H1 (cell line): ENCODE data around the gene SF3B2. TPM values are rescaled to one million over a fixed set of nuclear protein-coding genes. Genes with fewer than 3 reads are reported as not detected.

Experiments
- ATF2 ChIP-seq: IDR thresholded peaks from 2 replicates; pipeline ENCODE4 v1.6.1; 2012; ENCODE audit warnings: low read length, inconsistent platforms
- CTBP2 ChIP-seq: IDR thresholded peaks from 2 replicates; pipeline ENCODE4 v1.7.0; 2011; ENCODE audit warnings: borderline replicate concordance, mild to moderate bottlenecking, moderate library complexity, mixed read lengths, low read length; ENCODE audit not compliant: insufficient read depth, insufficient read length
- EGR1 ChIP-seq: IDR thresholded peaks from 2 replicates; pipeline ENCODE4 v1.6.1; 2011; ENCODE audit warnings: low read depth, low read length, borderline replicate concordance
- MAFK ChIP-seq: IDR thresholded peaks from 2 replicates; pipeline ENCODE4 v1.6.1; 2012; ENCODE audit warnings: low read depth, mild to moderate bottlenecking, improper control_type of control experiment, low read length
- PHF8 ChIP-seq: fragments of 200-600 bp; sonication (generic); conservative IDR thresholded peaks from 2 replicates; pipeline ENCODE4 v1.7.1; 2012; ENCODE audit warnings: low read depth, mild to moderate bottlenecking, inconsistent platforms, low read length, moderate library complexity
- TBP ChIP-seq: IDR thresholded peaks from 2 replicates; pipeline ENCODE4 v1.6.1; 2011; ENCODE audit warnings: low read depth, low read length, improper control_type of control experiment
- polyA plus RNA-seq, 7 experiments: library from polyadenylated mRNA; depleted of rRNA in 3 of 7; stranded (reverse) in 5 of 7; unstranded in 2 of 7; fragments of >200 nt in 5 of 7; fragments of 200-250 nt in 2 of 7; gene quantifications; 1 replicate in 5 of 7; 2 replicates in 1 of 7; 4 replicates in 1 of 7; pipeline versions ENCODE4 v1.2.1 to v1.2.3, GENCODE V29; 2011 to 2013; ENCODE audit warnings: missing spikeins in 2 of 7, mixed read lengths in 2 of 7
- total RNA-seq: library from RNA; stranded (reverse); fragmentation: NEBNext Ultra II Directional; extraction: Animal tissue kit (Norgen Biotek cat#: 25700); gene quantifications from 2 replicates; pipeline ENCODE4 v1.2.1, GENCODE V29; 2021
- TF ChIP-seq, protein P1 (sequence below): IDR thresholded peaks from 2 replicates; pipeline ENCODE4 v1.6.1; 2012; ENCODE audit warnings: inconsistent platforms

Gene SF3B2
- total and polyA plus RNA-seq, 2 of the 8 experiments (the other 6 are each of a cell fraction or from before 2014, with no cell fraction given), result 182 to 237 TPM

DNA sequence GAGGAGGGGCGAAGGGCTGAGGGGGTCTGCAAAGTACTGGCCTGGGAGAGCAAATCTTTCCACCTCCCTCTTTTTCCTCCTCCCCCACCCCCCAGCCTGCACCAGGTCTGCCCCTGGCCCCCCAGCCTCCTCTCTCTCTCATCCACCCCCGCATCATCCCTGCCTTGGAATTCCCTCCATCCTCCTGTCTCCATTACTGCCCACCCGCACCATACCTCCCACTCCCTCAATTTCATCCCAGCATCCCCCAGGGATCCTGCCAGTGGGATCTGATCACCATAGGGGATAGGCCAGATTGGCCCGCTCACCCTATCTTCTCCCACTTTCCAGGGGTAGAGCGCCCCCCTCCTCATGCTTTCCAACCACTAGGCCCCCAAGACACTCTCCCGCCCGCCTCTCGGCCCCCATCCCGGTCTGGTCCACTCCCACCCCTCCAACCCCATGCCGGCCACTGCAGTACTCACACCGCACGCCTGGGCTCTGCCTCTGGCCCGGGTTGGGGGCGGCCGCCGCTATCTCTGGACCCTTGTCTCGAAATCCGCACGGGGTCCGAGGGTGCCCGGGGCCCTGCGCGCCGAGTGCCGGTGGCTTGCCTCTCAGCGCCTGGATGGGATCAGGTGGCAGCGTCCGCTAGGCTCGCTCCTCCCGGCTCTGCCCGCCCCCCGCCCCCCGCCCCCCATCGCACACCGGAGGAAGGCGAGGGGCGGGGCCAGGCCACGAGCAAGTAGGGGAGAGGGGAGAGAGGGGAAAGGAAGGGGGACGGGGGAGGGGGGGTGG lies 3.4 kb upstream of the SF3B2 start, which contains the start of gene GAL3ST3 (continued):
- no peak for TF ChIP-seq CTBP2
- peak; percentile 48; the same call in 1 of the 2 replicates for TF ChIP-seq PHF8
- no peak for TF ChIP-seq EGR1
- TF ChIP-seq, protein P1, sequence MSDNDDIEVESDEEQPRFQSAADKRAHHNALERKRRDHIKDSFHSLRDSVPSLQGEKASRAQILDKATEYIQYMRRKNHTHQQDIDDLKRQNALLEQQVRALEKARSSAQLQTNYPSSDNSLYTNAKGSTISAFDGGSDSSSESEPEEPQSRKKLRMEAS, result peak; percentile 10; the same call in 1 of the 2 replicates
- no peak for TF ChIP-seq ATF2
- TF ChIP-seq TBP, result 0 out of 2 replicates have a peak, but pooled peaks have one; percentile 28
- TF ChIP-seq MAFK, result no peak
